Pancreas (tissue), 10 donors: ENCODE results near the gene TBC1D22B. TPM values are rescaled to one million over a fixed set of nuclear protein-coding genes. Genes with fewer than 3 reads are reported as not detected.
"Not testable (repeated sequence)": the region's sequence is repeated elsewhere in the genome, so short reads cannot be mapped to it uniquely, and the experiment has no call there.

Source experiments
- ATAC-seq, 4 donors: fragments of 200-7000 bp; cut with Tn5 transposase; one replicate each; pipeline versions ENCODE4 v1.8.0 to v1.9.1; 2020; ENCODE audit warnings: mild to moderate bottlenecking in 4 of 4, moderate library complexity in 4 of 4
- DNase-seq, 6 donors: peaks; one replicate each; pipeline ENCODE4 v3.0.0-alpha.2; 2020
- FAIRE-seq: peaks from 2 replicates; lab custom pipeline; 2012; peaks lifted over from hg19 to GRCh38; lab: Jason Lieb, UNC
- H3K27ac ChIP-seq, 4 donors: fragments of 200-600 bp; sonication (generic); 1 replicate in 3 of 4; 2 replicates in 1 of 4; pipeline versions ENCODE4 v1.5.0 to v1.8.0; 2020
- H3K27me3 ChIP-seq, 4 donors: fragments of 200-600 bp; one replicate each; pipeline ENCODE4 v1.8.0; 2021
- H3K36me3 ChIP-seq, 3 donors: fragments of 200-600 bp; sonication (generic) in 1 of 3; one replicate each; pipeline versions ENCODE4 v1.5.0 to v1.8.0; 2020 to 2021
- H3K4me1 ChIP-seq, 3 donors: fragments of 200-600 bp; one replicate each; pipeline ENCODE4 v1.8.0; 2021
- H3K4me3 ChIP-seq, 4 donors: fragments of 200-600 bp; sonication (generic) in 2 of 4; one replicate each; pipeline versions ENCODE4 v1.5.0 to v1.8.0; 2020 to 2021
- H3K9me3 ChIP-seq, 4 donors: fragments of 200-600 bp; one replicate each; pipeline ENCODE4 v1.8.0; 2021
- WGBS, 2 donors: extraction: QIAGEN DNeasy Blood & Tissue Kit; methylation state at CpG; one replicate each; pipeline ENCODE4 v1.1.7; 2013; 5-methylcytosine and 5-hydroxymethylcytosine counted together
- intact Hi-C, 3 donors: fragments of 100-400 bp; cut with DNase I; formaldehyde crosslinking; loops; one replicate each; pipeline versions ENCODE4 v1.11.1 to v1.14.2; 2022
- polyA plus RNA-seq, 2 donors: library from polyadenylated mRNA; stranded (reverse); fragments of 200-250 nt; gene quantifications; one replicate each; pipeline ENCODE4 v1.2.3, GENCODE V29; 2013
- total RNA-seq, 6 donors: library from RNA; stranded (reverse); fragmentation: NEBNext Ultra II Directional in 4 of 6; extraction: Animal tissue kit (Norgen Biotek cat#: 25700) in 4 of 6; gene quantifications; one replicate each; pipeline versions ENCODE4 v1.2.1 to v1.2.4, GENCODE V29; 2021 to 2023
- TF ChIP-seq, protein P1 (sequence below), 4 donors: fragments of 200-600 bp; sonication (generic) in 3 of 4; IDR thresholded peaks; one replicate each; pipeline versions ENCODE4 v1.5.0 to v1.8.0; 2021; ENCODE audit warnings: antibody characterized with exemption in 4 of 4
- donor health status: healthy with polysubstance abuse.
- donor health status: DM: no; HTN: no; CAD: no; lungs with moderate emphysema.
- donor health status: DM: no; HTN: no; CAD: no.
- donor health status: control.
- donor health status: control.
- donor health status: Bipolar disorder and iron deficiency.
- donor health status: DM: yes; HTN: yes; CAD: no.
- donor health status: DM: no; HTN: no; CAD: no.
- donor health status: DM: no; HTN: no; CAD: no.
- donor health status: DM: yes; HTN: yes; CAD: no.

The TBC1D22B gene
- total and polyA plus RNA-seq, 8 donors = 4.3 to 9.0 (median 6.0) TPM

DNA sequence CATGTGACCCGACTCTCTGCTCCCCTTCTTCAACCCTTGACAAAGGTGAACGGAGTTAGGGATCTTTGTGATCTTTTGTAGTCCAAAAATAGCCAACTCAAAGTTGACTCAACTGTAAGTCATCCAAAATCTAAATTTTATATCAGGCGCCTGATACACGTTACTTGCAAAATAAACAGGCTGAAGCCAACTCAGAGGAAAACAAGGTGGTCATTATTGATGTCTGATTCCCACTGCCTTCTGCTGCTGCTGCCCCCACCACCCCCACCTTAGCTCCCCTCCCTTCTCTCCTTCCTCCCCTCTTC, 83.0 kb downstream of the TBC1D22B start:
- WGBS, 2 donors = 71 to 87% methylated on average over 4 of the region's 4 CpGs
- H3K4me1 ChIP-seq = no peaks in the 10 kb centered on the region
- intact Hi-C loops = no loop called here
- ATAC-seq (no peak), FAIRE-seq (no peak), DNase-seq (no peak)
- no peaks in the 10 kb centered on the region for H3K36me3 ChIP-seq
- no peak overlapping the region for H3K27ac ChIP-seq
- TF ChIP-seq, protein P1, sequence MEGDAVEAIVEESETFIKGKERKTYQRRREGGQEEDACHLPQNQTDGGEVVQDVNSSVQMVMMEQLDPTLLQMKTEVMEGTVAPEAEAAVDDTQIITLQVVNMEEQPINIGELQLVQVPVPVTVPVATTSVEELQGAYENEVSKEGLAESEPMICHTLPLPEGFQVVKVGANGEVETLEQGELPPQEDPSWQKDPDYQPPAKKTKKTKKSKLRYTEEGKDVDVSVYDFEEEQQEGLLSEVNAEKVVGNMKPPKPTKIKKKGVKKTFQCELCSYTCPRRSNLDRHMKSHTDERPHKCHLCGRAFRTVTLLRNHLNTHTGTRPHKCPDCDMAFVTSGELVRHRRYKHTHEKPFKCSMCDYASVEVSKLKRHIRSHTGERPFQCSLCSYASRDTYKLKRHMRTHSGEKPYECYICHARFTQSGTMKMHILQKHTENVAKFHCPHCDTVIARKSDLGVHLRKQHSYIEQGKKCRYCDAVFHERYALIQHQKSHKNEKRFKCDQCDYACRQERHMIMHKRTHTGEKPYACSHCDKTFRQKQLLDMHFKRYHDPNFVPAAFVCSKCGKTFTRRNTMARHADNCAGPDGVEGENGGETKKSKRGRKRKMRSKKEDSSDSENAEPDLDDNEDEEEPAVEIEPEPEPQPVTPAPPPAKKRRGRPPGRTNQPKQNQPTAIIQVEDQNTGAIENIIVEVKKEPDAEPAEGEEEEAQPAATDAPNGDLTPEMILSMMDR (IDR thresholded peaks at IDR 0.05) = no peak
- H3K27me3 ChIP-seq = no peaks in the 10 kb centered on the region
- no peak overlapping the region for H3K4me3 ChIP-seq
- no peaks in the 10 kb centered on the region for H3K9me3 ChIP-seq

DNA sequence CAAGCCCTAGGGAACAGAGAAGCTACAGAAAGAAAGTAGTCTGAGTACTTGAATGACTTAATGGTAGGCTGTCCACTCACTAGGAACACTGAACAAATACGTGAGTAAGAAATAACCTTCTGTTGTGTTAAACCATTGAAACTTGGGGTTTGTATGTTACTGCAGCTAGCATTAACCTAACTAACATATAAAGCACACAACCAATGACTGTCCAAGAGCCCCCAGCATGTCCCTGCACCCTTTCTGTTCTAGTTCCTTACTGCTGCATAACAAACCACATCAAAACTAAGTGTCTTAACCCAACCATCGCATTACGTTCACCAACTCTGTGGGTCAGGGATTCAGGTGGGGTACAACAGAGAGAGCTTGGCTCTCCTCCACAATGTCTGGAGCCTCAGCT, 85.7 kb downstream of the TBC1D22B start:
- FAIRE-seq (no peak), DNase-seq (no peak), ATAC-seq (no peak)
- Histone ChIP-seq H3K4me1 (no peaks in the 10 kb centered on the region), H3K4me3 (no peak overlapping the region), H3K36me3 (no peaks in the 10 kb centered on the region), H3K27me3 (no peaks in the 10 kb centered on the region), H3K9me3 (no peaks in the 10 kb centered on the region), H3K27ac (no peak overlapping the region)
- WGBS, 2 donors = 87 to 89% methylated on average over 3 of the region's 3 CpGs
- intact Hi-C loops = no loop called here
- TF ChIP-seq, protein P1 (IDR thresholded peaks at IDR 0.05) = no peak

DNA sequence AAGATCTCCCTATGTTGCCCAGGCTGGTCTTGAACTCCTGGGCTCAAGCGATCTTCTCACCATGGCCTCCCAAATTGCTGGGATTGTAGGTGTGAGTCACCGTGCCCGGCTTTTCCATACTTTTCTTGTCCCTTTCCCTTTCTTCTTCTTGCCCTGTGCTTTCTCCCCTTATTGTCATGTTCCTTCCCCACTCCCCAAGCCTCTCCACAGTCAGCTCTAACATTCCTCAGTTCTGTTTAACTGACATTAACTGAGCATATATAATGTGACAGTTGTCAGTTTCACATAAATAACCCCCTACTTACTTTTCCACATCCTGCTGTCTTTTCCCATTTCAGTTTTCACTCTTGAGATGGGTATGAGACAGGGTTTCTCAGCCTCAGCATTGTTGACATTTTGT, 86.7 kb downstream of the TBC1D22B start:
- TF ChIP-seq, protein P1 (IDR thresholded peaks at IDR 0.05) = no peak
- Histone ChIP-seq H3K27ac (no peak overlapping the region), H3K4me3 (no peak overlapping the region), H3K4me1 (no peaks in the 10 kb centered on the region), H3K9me3 (no peaks in the 10 kb centered on the region), H3K36me3 (no peaks in the 10 kb centered on the region), H3K27me3 (no peaks in the 10 kb centered on the region)
- no peak for ATAC-seq
- 79% methylated on average over 3 of the region's 3 CpGs for WGBS, 2 donors
- no peak for FAIRE-seq
- intact Hi-C loops = no loop called here
- no peak for DNase-seq

DNA sequence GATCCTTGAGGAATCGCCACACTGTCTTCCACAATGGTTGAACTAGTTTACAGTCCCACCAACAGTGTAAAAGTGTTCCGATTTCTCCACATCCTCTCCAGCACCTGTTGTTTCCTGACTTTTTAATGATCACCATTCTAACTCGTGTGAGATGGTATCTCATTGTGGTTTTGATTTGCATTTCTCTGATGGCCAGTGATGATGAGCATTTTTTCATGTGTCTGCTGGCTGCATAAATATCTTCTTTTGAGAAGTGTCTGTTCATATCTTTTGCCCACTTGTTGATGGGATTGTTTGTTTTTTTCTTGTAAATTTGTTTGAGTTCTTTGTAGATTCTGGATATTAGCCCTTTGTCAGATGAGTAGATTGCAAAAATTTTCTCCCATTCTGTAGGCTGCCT, 88.2 kb downstream of the TBC1D22B start:
- intact Hi-C loops, H3K9me3 ChIP-seq, H3K27me3 ChIP-seq, H3K36me3 ChIP-seq, H3K27ac ChIP-seq, H3K4me3 ChIP-seq, H3K4me1 ChIP-seq, FAIRE-seq, DNase-seq, ATAC-seq: not testable (repeated sequence)
- 66 to 86% methylated on average over 3 of the region's 3 CpGs for WGBS, 2 donors

DNA sequence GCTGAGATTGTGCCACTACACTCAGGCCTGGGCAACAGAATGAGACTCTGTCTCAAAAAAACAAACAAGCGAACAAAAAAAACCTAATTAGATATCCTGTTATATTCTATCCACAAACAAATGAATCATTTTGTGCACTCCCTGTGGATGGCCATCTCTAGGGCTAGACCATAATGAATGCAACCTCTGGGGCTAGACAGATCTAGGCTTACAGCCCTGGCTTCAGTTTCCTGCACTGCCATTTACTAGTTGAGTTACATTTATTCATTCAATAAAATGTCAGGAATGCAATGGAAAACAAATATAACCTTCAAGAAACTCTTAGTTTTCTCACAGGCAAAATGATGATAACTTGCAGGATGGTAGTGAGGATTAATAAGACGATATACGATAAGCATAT, 89.6 kb downstream of the TBC1D22B start:
- no peaks in the 10 kb centered on the region for H3K4me1 ChIP-seq
- H3K27ac ChIP-seq = no peak overlapping the region
- H3K27me3 ChIP-seq = no peaks in the 10 kb centered on the region
- ATAC-seq (no peak), FAIRE-seq (no peak), DNase-seq (no peak)
- no peak overlapping the region for H3K4me3 ChIP-seq
- 83 to 87% methylated on average over 3 of the region's 3 CpGs for WGBS, 2 donors
- intact Hi-C loops = no loop called here
- TF ChIP-seq, protein P1 (IDR thresholded peaks at IDR 0.05) = no peak
- H3K9me3 ChIP-seq = no peaks in the 10 kb centered on the region
- no peaks in the 10 kb centered on the region for H3K36me3 ChIP-seq

DNA sequence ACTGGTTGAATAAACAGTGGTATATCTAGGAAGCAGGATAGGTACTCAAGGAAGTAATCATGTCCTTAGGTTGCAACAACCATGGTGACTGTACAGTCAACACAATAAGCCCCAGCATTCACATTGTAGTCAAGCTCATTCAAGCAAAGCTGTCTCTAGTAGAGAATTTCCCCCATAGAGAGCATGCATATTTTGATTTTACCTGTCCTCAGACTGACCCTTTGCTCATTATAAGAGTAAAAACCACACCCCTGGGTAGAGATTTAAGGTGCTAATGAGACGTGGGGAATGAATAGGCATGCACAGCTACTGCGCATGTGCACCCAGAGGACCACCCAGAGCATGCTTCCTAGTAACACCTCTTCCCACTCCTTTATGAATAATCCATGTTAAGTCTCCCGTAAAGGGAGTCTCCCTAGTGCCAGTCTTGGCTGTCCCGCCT, 90.1 kb downstream of the TBC1D22B start:
- FAIRE-seq (no peak), DNase-seq (no peak), ATAC-seq (no peak)
- Histone ChIP-seq H3K36me3 (no peaks in the 10 kb centered on the region), H3K4me1 (no peaks in the 10 kb centered on the region), H3K9me3 (no peaks in the 10 kb centered on the region), H3K4me3 (no peak overlapping the region), H3K27ac (no peak overlapping the region), H3K27me3 (no peaks in the 10 kb centered on the region)
- TF ChIP-seq, protein P1 (IDR thresholded peaks at IDR 0.05) = no peak
- WGBS, 2 donors = 79 to 84% methylated on average over 4 of the region's 4 CpGs
- intact Hi-C loops = no loop called here
